ENCODE results near the gene HDLBP.

DNA sequence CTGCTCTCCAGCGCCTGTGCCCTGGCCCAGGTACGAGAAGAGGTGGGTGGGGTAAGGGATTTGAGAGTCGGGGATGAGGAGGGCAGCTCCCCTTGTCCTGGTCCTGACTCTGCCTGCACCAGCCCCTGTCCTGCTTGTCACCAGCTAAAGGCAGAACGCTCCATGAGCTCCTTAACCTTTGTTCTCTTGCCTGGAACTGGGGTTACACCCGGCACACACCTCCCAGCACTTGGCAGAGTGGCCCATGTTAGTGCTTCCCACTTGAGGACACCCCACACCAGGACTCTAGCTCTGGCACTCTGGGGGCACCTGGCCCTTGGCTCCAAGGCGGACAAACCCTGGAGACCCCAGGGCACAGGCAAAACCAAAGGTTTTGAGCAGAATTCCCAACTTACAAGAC is 107.8 kb downstream of the HDLBP start:
- TF ChIP-seq POLR2A (IDR thresholded peaks at IDR 0.05), result no peak
- TF ChIP-seq, protein P1, sequence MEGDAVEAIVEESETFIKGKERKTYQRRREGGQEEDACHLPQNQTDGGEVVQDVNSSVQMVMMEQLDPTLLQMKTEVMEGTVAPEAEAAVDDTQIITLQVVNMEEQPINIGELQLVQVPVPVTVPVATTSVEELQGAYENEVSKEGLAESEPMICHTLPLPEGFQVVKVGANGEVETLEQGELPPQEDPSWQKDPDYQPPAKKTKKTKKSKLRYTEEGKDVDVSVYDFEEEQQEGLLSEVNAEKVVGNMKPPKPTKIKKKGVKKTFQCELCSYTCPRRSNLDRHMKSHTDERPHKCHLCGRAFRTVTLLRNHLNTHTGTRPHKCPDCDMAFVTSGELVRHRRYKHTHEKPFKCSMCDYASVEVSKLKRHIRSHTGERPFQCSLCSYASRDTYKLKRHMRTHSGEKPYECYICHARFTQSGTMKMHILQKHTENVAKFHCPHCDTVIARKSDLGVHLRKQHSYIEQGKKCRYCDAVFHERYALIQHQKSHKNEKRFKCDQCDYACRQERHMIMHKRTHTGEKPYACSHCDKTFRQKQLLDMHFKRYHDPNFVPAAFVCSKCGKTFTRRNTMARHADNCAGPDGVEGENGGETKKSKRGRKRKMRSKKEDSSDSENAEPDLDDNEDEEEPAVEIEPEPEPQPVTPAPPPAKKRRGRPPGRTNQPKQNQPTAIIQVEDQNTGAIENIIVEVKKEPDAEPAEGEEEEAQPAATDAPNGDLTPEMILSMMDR (IDR thresholded peaks at IDR 0.05), result no peak
- no peak for TF ChIP-seq EP300 (IDR thresholded peaks at IDR 0.05)

All from tibial nerve (tissue), 4 donors.